Lung (tissue), 12 donors: ENCODE measurements around the gene HLA-DPB1. TPM values are rescaled to one million over a fixed set of nuclear protein-coding genes. Genes with fewer than 3 reads are reported as not detected.

ENCODE experiments used
- ATAC-seq: fragments of 200-7000 bp; cut with Tn5 transposase; one replicate; pipeline ENCODE4 v1.9.1; 2020; ENCODE audit warnings: moderate number of reproducible peaks; ENCODE audit not compliant: insufficient read depth, low FRiP score
- DNase-seq, 3 donors: peaks; one replicate each; pipeline ENCODE4 v3.0.0-alpha.2; 2013 to 2017
- H3K27ac ChIP-seq, 2 donors: one replicate each; pipeline ENCODE4 v1.5.1; 2013; ENCODE audit warnings: mild to moderate bottlenecking in 2 of 2, moderate library complexity in 2 of 2, control low read depth in 1 of 2, inconsistent platforms in 1 of 2, low read depth in 1 of 2, low read length in 1 of 2
- H3K27me3 ChIP-seq, 3 donors: one replicate each; pipeline ENCODE4 v1.5.1; 2013; ENCODE audit warnings: low read length in 2 of 3; ENCODE audit not compliant: control insufficient read depth in 3 of 3, insufficient read depth in 3 of 3
- H3K36me3 ChIP-seq, 4 donors: one replicate each; pipeline ENCODE4 v1.5.1; 2013; ENCODE audit warnings: low read length in 4 of 4, mild to moderate bottlenecking in 1 of 4, moderate library complexity in 1 of 4; ENCODE audit not compliant: control insufficient read depth in 4 of 4, insufficient read depth in 4 of 4
- H3K4me1 ChIP-seq, 5 donors: one replicate each; pipeline ENCODE4 v1.5.1; 2013; ENCODE audit warnings: low read length in 5 of 5, mild to moderate bottlenecking in 2 of 5, moderate library complexity in 1 of 5; ENCODE audit not compliant: control insufficient read depth in 5 of 5, insufficient read depth in 5 of 5
- H3K4me3 ChIP-seq: one replicate; pipeline ENCODE4 v1.5.1; 2013; ENCODE audit warnings: mild to moderate bottlenecking, control low read depth, moderate library complexity
- H3K9ac ChIP-seq, 2 donors: one replicate each; pipeline ENCODE4 v1.5.1; 2013; ENCODE audit warnings: low read length in 2 of 2, control low read depth in 1 of 2; ENCODE audit not compliant: insufficient read depth in 1 of 2
- H3K9me3 ChIP-seq, 4 donors: one replicate each; pipeline ENCODE4 v1.5.1; 2013; ENCODE audit warnings: low read length in 3 of 4, mild to moderate bottlenecking in 1 of 4, moderate library complexity in 1 of 4; ENCODE audit not compliant: control insufficient read depth in 4 of 4, insufficient read depth in 3 of 4
- CTCF ChIP-seq: IDR thresholded peaks from 2 replicates; pipeline ENCODE4 v1.5.1; 2012; ENCODE audit warnings: mild to moderate bottlenecking; ENCODE audit errors: control extremely low read depth, extremely low read depth
- WGBS, 2 donors: extraction: QIAGEN DNeasy Blood & Tissue Kit; methylation state at CpG; one replicate each; pipeline ENCODE4 v1.1.7; 2013; 5-methylcytosine and 5-hydroxymethylcytosine counted together
- polyA plus RNA-seq, 2 donors: library from polyadenylated mRNA; stranded (reverse); fragments of 200-250 nt; gene quantifications; one replicate each; pipeline ENCODE4 v1.2.1, GENCODE V29; 2013
- total RNA-seq, 2 donors: library from RNA; depleted of rRNA in 1 of 2; stranded (reverse); fragments of >200 nt in 1 of 2; gene quantifications; one replicate each; pipeline ENCODE4 v1.2.1, GENCODE V29; 2014 to 2021
- donor health status: control.
- donor health status: control.
- donor health status: Bipolar disorder and iron deficiency.
- donor health status: healthy.
- donor health status: DM: yes; HTN: yes; CAD: no.

The HLA-DPB1 gene
- total and polyA plus RNA-seq, 4 donors, result 69.8 to 240 (median 202) TPM

GRCh38 chr6:33124525-33124901 is 48.7 kb downstream of the HLA-DPB1 start:
- ATAC-seq, result no peak
- TF ChIP-seq CTCF, result no peak
- Histone ChIP-seq H3K4me3 (no peak overlapping the region), H3K27me3 (peaks cover 0 to 2% (median 0%) of the 10 kb centered on the region in 3 donors), H3K36me3 (no peaks in the 10 kb centered on the region), H3K27ac (no peak overlapping the region), H3K9ac (no peak overlapping the region), H3K4me1 (no peaks in the 10 kb centered on the region), H3K9me3 (peaks cover 0 to 4% (median 0%) of the 10 kb centered on the region in 4 donors)
- DNase-seq, result no peak
- WGBS, 2 donors, result 64 to 97% methylated on average over 4 of the region's 4 CpGs

- DNase-seq (no peak), ATAC-seq (no peak)
- no peak overlapping the region for H3K9ac ChIP-seq
- no peak overlapping the region for H3K27ac ChIP-seq
- H3K4me3 ChIP-seq, result no peak overlapping the region
- peaks cover 0 to 2% (median 0%) of the 10 kb centered on the region in 3 donors for H3K27me3 ChIP-seq
- H3K4me1 ChIP-seq, result no peaks in the 10 kb centered on the region
- TF ChIP-seq CTCF, result no peak
- H3K9me3 ChIP-seq, result peaks cover 0 to 4% (median 0%) of the 10 kb centered on the region in 4 donors
- no peaks in the 10 kb centered on the region for H3K36me3 ChIP-seq
- 83 to 91% methylated on average over 4 of the region's 4 CpGs for WGBS, 2 donors
Observed at GRCh38 chr6:33124947-33125346, 49.2 kb downstream of the HLA-DPB1 start.

GRCh38 chr6:33126101-33126714 is 50.4 kb downstream of the HLA-DPB1 start:
- TF ChIP-seq CTCF, result peak; percentile 33
- H3K36me3 ChIP-seq, result no peaks in the 10 kb centered on the region
- no peaks in the 10 kb centered on the region for H3K4me1 ChIP-seq
- no peak overlapping the region for H3K4me3 ChIP-seq
- peak; percentile 36 to 40 (median 36) for DNase-seq
- H3K27ac ChIP-seq, result no peak overlapping the region
- peaks cover 0 to 2% (median 2%) of the 10 kb centered on the region in 3 donors for H3K27me3 ChIP-seq
- no peak for ATAC-seq
- H3K9me3 ChIP-seq, result peaks cover 0 to 4% (median 0%) of the 10 kb centered on the region in 4 donors
- no peak overlapping the region for H3K9ac ChIP-seq
- WGBS, 2 donors, result 42 to 69% methylated on average over 5 of the region's 5 CpGs

GRCh38 chr6:33128318-33128717 is 52.5 kb downstream of the HLA-DPB1 start:
- Histone ChIP-seq H3K27ac (no peak overlapping the region), H3K27me3 (peaks cover 0 to 2% (median 2%) of the 10 kb centered on the region in 3 donors), H3K9me3 (peaks cover 0 to 4% (median 0%) of the 10 kb centered on the region in 4 donors), H3K36me3 (no peaks in the 10 kb centered on the region), H3K4me3 (no peak overlapping the region), H3K4me1 (no peaks in the 10 kb centered on the region), H3K9ac (no peak overlapping the region)
- ATAC-seq (no peak), DNase-seq (no peak)
- no peak for TF ChIP-seq CTCF
- WGBS, 2 donors, result 33 to 82% methylated on average over 3 of the region's 3 CpGs
